HepG2 (cell line): Measurements from ENCODE around the gene GTPBP6. TPM values are rescaled to one million over a fixed set of nuclear protein-coding genes. Genes with fewer than 3 reads are reported as not detected.
A peak's percentile ranks its signal among the peaks of the same experiment; 100 is the strongest.

Experiments
- BHLHE40 ChIP-seq: IDR thresholded peaks from 2 replicates; pipeline ENCODE4 v1.6.1; 2011; ENCODE audit warnings: low read length, improper control_type of control experiment
- DBP ChIP-seq: sonication (generic); formaldehyde crosslinking; IDR thresholded peaks from 2 replicates; pipeline ENCODE4 v1.4.0; 2020; ENCODE audit warnings: missing genetic modification reagents; ENCODE audit errors: not compliant biosample characterization
- ELF4 ChIP-seq: sonication (generic); formaldehyde crosslinking; IDR thresholded peaks from 2 replicates; pipeline ENCODE4 v1.5.0; 2020; ENCODE audit warnings: missing genetic modification reagents, mild to moderate bottlenecking, moderate library complexity, borderline replicate concordance
- GABPB1 ChIP-seq: IDR thresholded peaks from 2 replicates; pipeline ENCODE4 v1.6.1; 2016; ENCODE audit warnings: mild to moderate bottlenecking, missing genetic modification reagents, moderate library complexity, missing compliant biosample characterization
- HNRNPL ChIP-seq: fragments of 200-400 bp; formaldehyde crosslinking; IDR thresholded peaks from 2 replicates; pipeline ENCODE4 v1.6.1; 2017; ENCODE audit warnings: mild to moderate bottlenecking, low read depth, low read length
- KLF13 ChIP-seq: sonication (generic); formaldehyde crosslinking; IDR thresholded peaks from 2 replicates; pipeline ENCODE4 v1.4.0; 2020; ENCODE audit warnings: mild to moderate bottlenecking, missing genetic modification reagents
- MAZ ChIP-seq, 2 experiments: sonication (generic) in 1 of 2; formaldehyde crosslinking in 1 of 2; IDR thresholded peaks; 2 replicates each; pipeline versions ENCODE4 v1.5.0 to v1.6.1; 2012 to 2020; ENCODE audit warnings: low read depth in 2 of 2, mild to moderate bottlenecking in 2 of 2, borderline replicate concordance in 1 of 2, improper control_type of control experiment in 1 of 2, low read length in 1 of 2, missing genetic modification reagents in 1 of 2, moderate library complexity in 1 of 2
- MED8 ChIP-seq: sonication (generic); formaldehyde crosslinking; IDR thresholded peaks from 2 replicates; pipeline ENCODE4 v1.8.1; 2023; ENCODE audit warnings: mild to moderate bottlenecking, missing genetic modification reagents; ENCODE audit not compliant: insufficient replicate concordance
- PCBP2 ChIP-seq: fragments of 200-400 bp; formaldehyde crosslinking; optimal IDR thresholded peaks from 2 replicates; pipeline ENCODE3; 2018; ENCODE audit warnings: low read length, low read depth; ENCODE audit not compliant: poor library complexity, severe bottlenecking
- SUZ12 ChIP-seq: fragments of 150-350 bp; IDR thresholded peaks from 2 replicates; pipeline ENCODE4 v1.6.1; 2014; ENCODE audit warnings: low read depth, low read length
- TERF1 ChIP-seq: sonication (generic); formaldehyde crosslinking; IDR thresholded peaks from 2 replicates; pipeline ENCODE4 v1.8.0; 2022; ENCODE audit warnings: mild to moderate bottlenecking, missing genetic modification reagents, moderate library complexity
- ZBTB8A ChIP-seq: sonication (generic); formaldehyde crosslinking; IDR thresholded peaks from 2 replicates; pipeline ENCODE4 v1.4.0; 2020; ENCODE audit warnings: mild to moderate bottlenecking, low read depth, missing genetic modification reagents, borderline replicate concordance
- ZNF180 ChIP-seq: sonication (generic); formaldehyde crosslinking; IDR thresholded peaks from 2 replicates; pipeline ENCODE4 v1.4.0; 2020; ENCODE audit warnings: low read depth, missing genetic modification reagents, borderline replicate concordance
- ZNF205 ChIP-seq: IDR thresholded peaks from 2 replicates; pipeline ENCODE4 v1.6.1; 2018; ENCODE audit warnings: missing biosample characterization, missing genetic modification reagents
- ZNF572 ChIP-seq: sonication (generic); formaldehyde crosslinking; IDR thresholded peaks from 2 replicates; pipeline ENCODE4 v1.5.1; 2020; ENCODE audit warnings: mild to moderate bottlenecking, missing genetic modification reagents
- ZNF724P ChIP-seq: sonication (generic); formaldehyde crosslinking; IDR thresholded peaks from 2 replicates; pipeline ENCODE4 v1.8.0; 2022; ENCODE audit warnings: missing genetic modification reagents, borderline replicate concordance
- ZNF737 ChIP-seq: sonication (generic); formaldehyde crosslinking; IDR thresholded peaks from 2 replicates; pipeline ENCODE4 v1.5.0; 2020; ENCODE audit warnings: missing genetic modification reagents, mild to moderate bottlenecking, borderline replicate concordance
- ZNF839 ChIP-seq: sonication (generic); formaldehyde crosslinking; IDR thresholded peaks from 2 replicates; pipeline ENCODE4 v1.4.0; 2020; ENCODE audit warnings: missing genetic modification reagents, mild to moderate bottlenecking, borderline replicate concordance
- polyA plus RNA-seq, 8 experiments: library from polyadenylated mRNA; depleted of rRNA in 3 of 8; stranded (reverse) in 7 of 8; unstranded in 1 of 8; fragments of >200 nt; fragmentation: Illumina TruSeq in 4 of 8; extraction: Trizol in 4 of 8; gene quantifications; 2 replicates each; pipeline versions ENCODE4 v1.2.1 to v1.2.3, GENCODE V29; 2011 to 2016; ENCODE audit warnings: low read depth in 4 of 8, missing spikeins in 1 of 8, mixed read lengths in 1 of 8; ENCODE audit not compliant: insufficient read depth in 1 of 8
- total RNA-seq, 5 experiments: library from RNA; depleted of rRNA; stranded (reverse); fragments of >200 nt; fragmentation: Illumina TruSeq; extraction: Trizol; gene quantifications; 2 replicates each; pipeline ENCODE4 v1.2.3, GENCODE V29; 2016; ENCODE audit warnings: low read depth in 1 of 5
- TF ChIP-seq, protein P1 (sequence below): sonication (generic); formaldehyde crosslinking; IDR thresholded peaks from 2 replicates; pipeline ENCODE4 v1.4.0; 2020; ENCODE audit warnings: missing genetic modification reagents, borderline replicate concordance
- TF ChIP-seq, protein P2 (sequence below): sonication (generic); formaldehyde crosslinking; IDR thresholded peaks from 2 replicates; pipeline ENCODE4 v1.9.0; 2021; ENCODE audit warnings: missing genetic modification reagents, borderline replicate concordance

The GTPBP6 gene
- total and polyA plus RNA-seq, 2 of the 13 experiments (the other 11 are each of a cell fraction or from before 2014, with no cell fraction given) = 20.2 to 39.6 TPM

GRCh38 chrX:262381-262909, 56.2 kb downstream of the GTPBP6 start (continued):
- no peak for TF ChIP-seq TERF1 (CRISPR knock-in tag)
- TF ChIP-seq ZNF724P = no peak
- TF ChIP-seq, protein P1, sequence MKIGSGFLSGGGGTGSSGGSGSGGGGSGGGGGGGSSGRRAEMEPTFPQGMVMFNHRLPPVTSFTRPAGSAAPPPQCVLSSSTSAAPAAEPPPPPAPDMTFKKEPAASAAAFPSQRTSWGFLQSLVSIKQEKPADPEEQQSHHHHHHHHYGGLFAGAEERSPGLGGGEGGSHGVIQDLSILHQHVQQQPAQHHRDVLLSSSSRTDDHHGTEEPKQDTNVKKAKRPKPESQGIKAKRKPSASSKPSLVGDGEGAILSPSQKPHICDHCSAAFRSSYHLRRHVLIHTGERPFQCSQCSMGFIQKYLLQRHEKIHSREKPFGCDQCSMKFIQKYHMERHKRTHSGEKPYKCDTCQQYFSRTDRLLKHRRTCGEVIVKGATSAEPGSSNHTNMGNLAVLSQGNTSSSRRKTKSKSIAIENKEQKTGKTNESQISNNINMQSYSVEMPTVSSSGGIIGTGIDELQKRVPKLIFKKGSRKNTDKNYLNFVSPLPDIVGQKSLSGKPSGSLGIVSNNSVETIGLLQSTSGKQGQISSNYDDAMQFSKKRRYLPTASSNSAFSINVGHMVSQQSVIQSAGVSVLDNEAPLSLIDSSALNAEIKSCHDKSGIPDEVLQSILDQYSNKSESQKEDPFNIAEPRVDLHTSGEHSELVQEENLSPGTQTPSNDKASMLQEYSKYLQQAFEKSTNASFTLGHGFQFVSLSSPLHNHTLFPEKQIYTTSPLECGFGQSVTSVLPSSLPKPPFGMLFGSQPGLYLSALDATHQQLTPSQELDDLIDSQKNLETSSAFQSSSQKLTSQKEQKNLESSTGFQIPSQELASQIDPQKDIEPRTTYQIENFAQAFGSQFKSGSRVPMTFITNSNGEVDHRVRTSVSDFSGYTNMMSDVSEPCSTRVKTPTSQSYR (CRISPR knock-in tag) = peak; percentile 21; the same call in 1 of the 2 replicates
- TF ChIP-seq ZNF572 (CRISPR knock-in tag) = no peak
- TF ChIP-seq ZNF839 (CRISPR knock-in tag) = no peak
- TF ChIP-seq ZNF737 = no peak
- no peak for TF ChIP-seq PCBP2
- no peak for TF ChIP-seq ELF4 (CRISPR knock-in tag)
- no peak for TF ChIP-seq DBP (CRISPR knock-in tag)
- TF ChIP-seq HNRNPL = 0 out of 2 replicates have a peak, but pooled peaks have one; percentile 32
- TF ChIP-seq ZNF180 (CRISPR knock-in tag) = no peak
- no peak for TF ChIP-seq SUZ12
- no peak for TF ChIP-seq BHLHE40
- TF ChIP-seq MED8 = peak; percentile 69
- peak; percentile 34; the same call in 1 of the 2 replicates for TF ChIP-seq GABPB1 (CRISPR knock-in tag)
- no peak for TF ChIP-seq ZBTB8A
- TF ChIP-seq ZNF205 (CRISPR knock-in tag) = no peak
- no peak for TF ChIP-seq KLF13 (CRISPR knock-in tag)
- TF ChIP-seq MAZ (IDR thresholded peaks at IDR 0.05; ENCODE audit: borderline replicate concordance, low read depth, low read length) = 0 out of 2 replicates have a peak, but pooled peaks have one; percentile 41
- no peak for TF ChIP-seq MAZ (CRISPR knock-in tag; IDR thresholded peaks at IDR 0.05; ENCODE audit: low read depth)
- TF ChIP-seq, protein P2, sequence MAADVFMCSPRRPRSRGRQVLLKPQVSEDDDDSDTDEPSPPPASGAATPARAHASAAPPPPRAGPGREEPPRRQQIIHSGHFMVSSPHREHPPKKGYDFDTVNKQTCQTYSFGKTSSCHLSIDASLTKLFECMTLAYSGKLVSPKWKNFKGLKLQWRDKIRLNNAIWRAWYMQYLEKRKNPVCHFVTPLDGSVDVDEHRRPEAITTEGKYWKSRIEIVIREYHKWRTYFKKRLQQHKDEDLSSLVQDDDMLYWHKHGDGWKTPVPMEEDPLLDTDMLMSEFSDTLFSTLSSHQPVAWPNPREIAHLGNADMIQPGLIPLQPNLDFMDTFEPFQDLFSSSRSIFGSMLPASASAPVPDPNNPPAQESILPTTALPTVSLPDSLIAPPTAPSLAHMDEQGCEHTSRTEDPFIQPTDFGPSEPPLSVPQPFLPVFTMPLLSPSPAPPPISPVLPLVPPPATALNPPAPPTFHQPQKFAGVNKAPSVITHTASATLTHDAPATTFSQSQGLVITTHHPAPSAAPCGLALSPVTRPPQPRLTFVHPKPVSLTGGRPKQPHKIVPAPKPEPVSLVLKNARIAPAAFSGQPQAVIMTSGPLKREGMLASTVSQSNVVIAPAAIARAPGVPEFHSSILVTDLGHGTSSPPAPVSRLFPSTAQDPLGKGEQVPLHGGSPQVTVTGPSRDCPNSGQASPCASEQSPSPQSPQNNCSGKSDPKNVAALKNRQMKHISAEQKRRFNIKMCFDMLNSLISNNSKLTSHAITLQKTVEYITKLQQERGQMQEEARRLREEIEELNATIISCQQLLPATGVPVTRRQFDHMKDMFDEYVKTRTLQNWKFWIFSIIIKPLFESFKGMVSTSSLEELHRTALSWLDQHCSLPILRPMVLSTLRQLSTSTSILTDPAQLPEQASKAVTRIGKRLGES = no peak
